GM12872 (cell line): Measurements from ENCODE around the gene PPP1R12B.

Experiments
- TF ChIP-seq, protein P1 (sequence below): IDR thresholded peaks from 3 replicates; pipeline ENCODE4 v1.5.1; 2011; ENCODE audit warnings: low read depth, mild to moderate bottlenecking, low read length, moderate library complexity; ENCODE audit not compliant: insufficient read depth

The PPP1R12B gene

GRCh38 chr1:202586871-202587270, 238.4 kb downstream of the PPP1R12B start:
- TF ChIP-seq, protein P1, sequence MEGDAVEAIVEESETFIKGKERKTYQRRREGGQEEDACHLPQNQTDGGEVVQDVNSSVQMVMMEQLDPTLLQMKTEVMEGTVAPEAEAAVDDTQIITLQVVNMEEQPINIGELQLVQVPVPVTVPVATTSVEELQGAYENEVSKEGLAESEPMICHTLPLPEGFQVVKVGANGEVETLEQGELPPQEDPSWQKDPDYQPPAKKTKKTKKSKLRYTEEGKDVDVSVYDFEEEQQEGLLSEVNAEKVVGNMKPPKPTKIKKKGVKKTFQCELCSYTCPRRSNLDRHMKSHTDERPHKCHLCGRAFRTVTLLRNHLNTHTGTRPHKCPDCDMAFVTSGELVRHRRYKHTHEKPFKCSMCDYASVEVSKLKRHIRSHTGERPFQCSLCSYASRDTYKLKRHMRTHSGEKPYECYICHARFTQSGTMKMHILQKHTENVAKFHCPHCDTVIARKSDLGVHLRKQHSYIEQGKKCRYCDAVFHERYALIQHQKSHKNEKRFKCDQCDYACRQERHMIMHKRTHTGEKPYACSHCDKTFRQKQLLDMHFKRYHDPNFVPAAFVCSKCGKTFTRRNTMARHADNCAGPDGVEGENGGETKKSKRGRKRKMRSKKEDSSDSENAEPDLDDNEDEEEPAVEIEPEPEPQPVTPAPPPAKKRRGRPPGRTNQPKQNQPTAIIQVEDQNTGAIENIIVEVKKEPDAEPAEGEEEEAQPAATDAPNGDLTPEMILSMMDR: no peak

- TF ChIP-seq, protein P1: no peak
Observed at GRCh38 chr1:202587859-202588485, 239.5 kb downstream of the PPP1R12B start.

- TF ChIP-seq, protein P1: no peak
Observed at GRCh38 chr1:202588503-202589189, 240.1 kb downstream of the PPP1R12B start.

DNA sequence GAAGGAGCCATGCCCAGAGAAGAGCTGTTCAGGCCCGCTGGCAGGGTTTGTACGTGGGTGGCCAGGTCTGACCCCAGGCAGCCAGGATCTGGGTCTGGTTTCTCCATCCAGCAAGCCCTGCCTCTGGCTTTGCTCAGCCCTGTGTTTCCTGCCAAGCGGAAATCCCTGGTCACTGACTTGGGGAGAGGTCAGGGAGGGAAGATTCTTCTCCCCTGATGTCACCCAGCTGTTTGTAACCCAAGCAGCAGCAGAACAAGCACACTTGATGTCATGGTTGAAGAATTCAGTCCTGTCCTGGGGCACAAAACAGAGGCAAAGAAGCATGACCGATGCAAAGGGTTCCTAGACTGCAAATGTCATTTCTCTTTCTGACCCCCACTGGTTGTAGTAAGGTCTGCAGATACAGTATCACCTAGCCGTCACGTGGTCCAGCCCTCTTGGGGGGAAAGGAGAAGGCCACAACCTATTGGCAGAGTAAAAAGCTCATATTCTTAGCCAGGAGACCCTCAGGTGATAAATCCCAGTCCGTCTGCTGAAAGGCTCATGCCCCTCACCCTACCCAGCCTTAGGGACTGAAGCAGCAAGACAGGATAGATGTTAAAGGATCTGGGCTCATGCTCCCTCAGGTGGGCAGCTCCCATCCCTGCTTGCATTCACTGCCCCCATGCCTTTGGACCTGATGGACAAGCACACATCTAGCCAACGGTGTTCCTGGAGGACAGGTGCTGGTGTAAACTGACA, 240.9 kb downstream of the PPP1R12B start:
- TF ChIP-seq, protein P1: peak; percentile 21; the same call in 1 of the 3 replicates

DNA sequence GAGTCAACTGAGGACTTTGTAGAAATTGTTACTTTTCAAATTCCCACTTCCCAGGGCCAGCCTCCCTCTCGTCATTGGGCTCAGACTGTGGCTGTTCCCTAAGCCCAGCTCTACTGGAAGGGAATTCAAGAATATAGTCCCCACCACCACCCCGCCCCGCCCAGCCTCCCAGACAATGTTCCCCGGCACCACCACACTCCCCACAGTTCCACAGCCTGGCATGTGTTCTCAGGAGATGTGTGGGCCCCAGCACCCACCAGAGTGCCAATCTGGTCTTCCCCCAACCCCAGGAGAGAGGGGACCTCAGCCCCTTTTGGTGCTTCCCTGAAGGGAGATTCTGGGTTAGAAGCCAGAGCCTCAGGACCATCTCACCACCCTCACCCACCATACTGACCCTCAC, 241.6 kb downstream of the PPP1R12B start:
- TF ChIP-seq, protein P1: no peak

DNA sequence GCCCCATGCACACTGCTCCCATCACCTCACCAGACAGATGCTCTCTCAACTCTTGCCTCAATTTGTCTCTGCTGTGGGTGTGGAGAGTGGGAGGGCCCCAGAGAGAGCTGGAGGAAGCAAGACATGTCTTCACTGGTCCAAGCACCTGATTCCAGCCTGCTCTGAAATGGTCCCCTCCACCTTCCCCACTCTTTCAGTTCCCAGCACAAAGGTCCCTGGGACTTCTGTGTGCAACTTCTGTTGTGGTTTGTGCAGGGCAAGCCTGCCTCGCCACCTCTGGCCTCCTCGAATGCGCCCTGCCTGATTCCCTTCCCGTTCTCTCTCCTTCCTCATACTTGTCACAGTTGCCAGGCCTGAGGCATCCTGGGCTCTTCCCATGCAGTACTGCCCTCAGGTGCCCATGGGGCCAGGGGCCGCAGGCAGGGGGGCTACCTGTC, 242.5 kb downstream of the PPP1R12B start:
- TF ChIP-seq, protein P1: no peak

- TF ChIP-seq, protein P1: no peak
Observed at GRCh38 chr1:202591515-202591914, 243.0 kb downstream of the PPP1R12B start.
